ENCODE data around the gene CARD8.

DNA sequence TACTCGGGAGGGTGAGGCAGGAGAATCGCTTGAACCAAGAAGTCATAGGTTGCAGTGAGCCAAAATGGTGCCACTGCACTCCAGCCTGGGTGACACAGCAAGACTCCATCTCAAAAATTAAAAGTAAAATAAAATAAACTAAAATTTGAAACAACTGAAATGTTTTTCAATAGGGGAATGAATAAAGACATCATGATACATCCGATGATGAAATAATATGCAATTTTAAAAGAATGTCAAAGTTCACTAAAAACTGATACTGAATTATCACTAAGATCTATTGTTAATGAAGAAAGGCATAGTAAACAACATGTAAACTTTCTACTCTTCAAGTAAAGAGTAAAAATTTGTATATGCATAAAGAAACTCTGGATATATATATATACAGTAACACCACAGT lies 8.5 kb downstream of the CARD8 start:
- TF ChIP-seq GATA2 (IDR thresholded peaks at IDR 0.05; ENCODE audit: low read depth, low read length) (no peak), GATA3 (IDR thresholded peaks at IDR 0.05; ENCODE audit: low read depth, low read length) (no peak)

Data from SH-SY5Y (cell line).